ENCODE data around the gene PHTF1. TPM values are rescaled to one million over a fixed set of nuclear protein-coding genes. Genes with fewer than 3 reads are reported as not detected.

PHTF1 gene
- total RNA-seq, 3 donors from 2014 or later: 13.8 to 18.4 (median 16.4) TPM

DNA sequence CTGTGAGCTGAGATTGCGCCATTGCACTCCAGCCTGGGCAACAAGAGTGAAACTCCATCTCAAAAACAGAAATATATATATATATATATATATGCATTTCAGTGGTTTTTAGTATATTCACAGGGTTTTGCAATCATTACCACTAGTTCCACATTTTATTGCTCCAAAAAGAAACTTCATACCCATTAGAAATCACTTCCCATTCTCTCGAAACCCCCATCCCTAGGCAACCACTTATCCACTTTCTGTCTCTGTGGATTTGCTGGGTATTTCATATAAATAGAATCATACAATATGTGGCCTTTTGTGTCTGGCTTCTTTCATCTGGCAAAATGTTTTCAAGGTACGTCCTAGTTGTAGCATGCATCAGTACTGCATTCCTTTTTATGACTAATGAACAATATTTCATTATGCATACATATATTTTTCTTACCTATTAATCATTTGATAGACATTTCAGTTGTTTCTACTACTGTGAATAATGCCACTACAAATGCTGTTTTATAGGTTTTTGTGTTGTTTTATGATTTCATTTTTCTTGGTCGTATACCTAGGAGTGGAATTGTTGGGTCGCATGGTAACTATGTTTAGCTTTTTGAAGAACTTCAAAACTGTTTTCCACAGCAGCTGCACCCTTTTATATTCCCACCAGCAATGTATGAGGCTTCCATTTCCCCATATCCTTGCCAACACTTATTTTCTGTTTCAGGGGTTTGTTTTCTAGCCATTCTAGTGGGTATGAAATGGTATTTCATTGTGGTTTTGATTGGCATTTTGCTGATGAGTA is 95.9 kb downstream of the PHTF1 start:
- H3K27ac ChIP-seq: no peak overlapping the region
- H3K27me3 ChIP-seq: no peaks in the 10 kb centered on the region
- intact Hi-C loops (cut with DNase I; ENCODE audit: low total_unique reads): no loop called here
- DNase-seq (ENCODE audit: low spot score in 2 of 2): no peak
- H3K4me3 ChIP-seq: no peak overlapping the region
- TF ChIP-seq, protein P1, sequence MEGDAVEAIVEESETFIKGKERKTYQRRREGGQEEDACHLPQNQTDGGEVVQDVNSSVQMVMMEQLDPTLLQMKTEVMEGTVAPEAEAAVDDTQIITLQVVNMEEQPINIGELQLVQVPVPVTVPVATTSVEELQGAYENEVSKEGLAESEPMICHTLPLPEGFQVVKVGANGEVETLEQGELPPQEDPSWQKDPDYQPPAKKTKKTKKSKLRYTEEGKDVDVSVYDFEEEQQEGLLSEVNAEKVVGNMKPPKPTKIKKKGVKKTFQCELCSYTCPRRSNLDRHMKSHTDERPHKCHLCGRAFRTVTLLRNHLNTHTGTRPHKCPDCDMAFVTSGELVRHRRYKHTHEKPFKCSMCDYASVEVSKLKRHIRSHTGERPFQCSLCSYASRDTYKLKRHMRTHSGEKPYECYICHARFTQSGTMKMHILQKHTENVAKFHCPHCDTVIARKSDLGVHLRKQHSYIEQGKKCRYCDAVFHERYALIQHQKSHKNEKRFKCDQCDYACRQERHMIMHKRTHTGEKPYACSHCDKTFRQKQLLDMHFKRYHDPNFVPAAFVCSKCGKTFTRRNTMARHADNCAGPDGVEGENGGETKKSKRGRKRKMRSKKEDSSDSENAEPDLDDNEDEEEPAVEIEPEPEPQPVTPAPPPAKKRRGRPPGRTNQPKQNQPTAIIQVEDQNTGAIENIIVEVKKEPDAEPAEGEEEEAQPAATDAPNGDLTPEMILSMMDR (IDR thresholded peaks at IDR 0.05): no peak
- TF ChIP-seq POLR2A (IDR thresholded peaks at IDR 0.05) (no peak), POLR2AphosphoS5 (IDR thresholded peaks at IDR 0.05) (no peak)
- no peaks in the 10 kb centered on the region for H3K9me3 ChIP-seq
- H3K4me1 ChIP-seq: no peaks in the 10 kb centered on the region
- H3K36me3 ChIP-seq: no peaks in the 10 kb centered on the region

- intact Hi-C loops (cut with DNase I; ENCODE audit: low total_unique reads): no loop called here
- Histone ChIP-seq H3K27me3 (no peaks in the 10 kb centered on the region), H3K27ac (no peak overlapping the region), H3K36me3 (no peaks in the 10 kb centered on the region), H3K4me3 (no peak overlapping the region), H3K9me3 (no peaks in the 10 kb centered on the region), H3K4me1 (no peaks in the 10 kb centered on the region)
- TF ChIP-seq, protein P1 (IDR thresholded peaks at IDR 0.05): no peak
- no peak for TF ChIP-seq POLR2A (IDR thresholded peaks at IDR 0.05)
- no peak for TF ChIP-seq POLR2AphosphoS5 (IDR thresholded peaks at IDR 0.05)
- DNase-seq (ENCODE audit: low spot score in 2 of 2): no peak
Measured at GRCh38 chr1:113662101-113662500, 97.2 kb downstream of the PHTF1 start.

GRCh38 chr1:113660088-113660487 is 99.2 kb downstream of the PHTF1 start:
- H3K27ac ChIP-seq: no peak overlapping the region
- no peaks in the 10 kb centered on the region for H3K27me3 ChIP-seq
- H3K9me3 ChIP-seq: no peaks in the 10 kb centered on the region
- DNase-seq (ENCODE audit: low spot score in 2 of 2): no peak
- intact Hi-C loops (cut with DNase I; ENCODE audit: low total_unique reads): no loop called here
- no peak overlapping the region for H3K4me3 ChIP-seq
- H3K36me3 ChIP-seq: no peaks in the 10 kb centered on the region
- TF ChIP-seq, protein P1 (IDR thresholded peaks at IDR 0.05): no peak
- TF ChIP-seq POLR2A (IDR thresholded peaks at IDR 0.05): no peak
- TF ChIP-seq POLR2AphosphoS5 (IDR thresholded peaks at IDR 0.05): no peak
- H3K4me1 ChIP-seq: no peaks in the 10 kb centered on the region

GRCh38 chr1:113659556-113659955 is 99.7 kb downstream of the PHTF1 start:
- no peak overlapping the region for H3K27ac ChIP-seq
- H3K9me3 ChIP-seq: no peaks in the 10 kb centered on the region
- TF ChIP-seq POLR2AphosphoS5 (IDR thresholded peaks at IDR 0.05) (no peak), POLR2A (IDR thresholded peaks at IDR 0.05) (no peak)
- TF ChIP-seq, protein P1 (IDR thresholded peaks at IDR 0.05): no peak
- no peaks in the 10 kb centered on the region for H3K4me1 ChIP-seq
- intact Hi-C loops (cut with DNase I; ENCODE audit: low total_unique reads): no loop called here
- no peaks in the 10 kb centered on the region for H3K27me3 ChIP-seq
- H3K4me3 ChIP-seq: no peak overlapping the region
- H3K36me3 ChIP-seq: no peaks in the 10 kb centered on the region
- DNase-seq (ENCODE audit: low spot score in 2 of 2): no peak

- TF ChIP-seq, protein P1 (IDR thresholded peaks at IDR 0.05): no peak
- TF ChIP-seq POLR2AphosphoS5 (IDR thresholded peaks at IDR 0.05): no peak
- TF ChIP-seq POLR2A (IDR thresholded peaks at IDR 0.05): no peak
- H3K27ac ChIP-seq: no peak overlapping the region
- no peaks in the 10 kb centered on the region for H3K9me3 ChIP-seq
- DNase-seq (ENCODE audit: low spot score in 2 of 2): no peak
- no peak overlapping the region for H3K4me3 ChIP-seq
- no peaks in the 10 kb centered on the region for H3K36me3 ChIP-seq
- no peaks in the 10 kb centered on the region for H3K4me1 ChIP-seq
- intact Hi-C loops (cut with DNase I; ENCODE audit: low total_unique reads): no loop called here
- H3K27me3 ChIP-seq: no peaks in the 10 kb centered on the region
Measured at GRCh38 chr1:113659035-113659434, 100.3 kb downstream of the PHTF1 start.
